Bronchial epithelial cell (primary cell): ENCODE results near the gene TNRC6A. TPM values are rescaled to one million over a fixed set of nuclear protein-coding genes. Genes with fewer than 3 reads are reported as not detected.

ENCODE experiments used
- DNase-seq: peaks from one replicate; pipeline ENCODE4 v3.0.0-alpha.2; 2010; ENCODE audit warnings: low read depth
- FAIRE-seq: peaks from 2 replicates; lab custom pipeline; 2011; peaks lifted over from hg19 to GRCh38; lab: Jason Lieb, UNC
- H3K27me3 ChIP-seq: 2 replicates; pipeline ENCODE4 v1.5.1; 2011; ENCODE audit warnings: low read length; ENCODE audit not compliant: control insufficient read depth, insufficient read depth
- H3K36me3 ChIP-seq: 2 replicates; pipeline ENCODE4 v1.5.1; 2011; ENCODE audit warnings: low read length; ENCODE audit not compliant: control insufficient read depth, insufficient read depth
- H3K4me3 ChIP-seq: 2 replicates; pipeline ENCODE4 v1.5.1; 2011; ENCODE audit warnings: mild to moderate bottlenecking, low read depth, low read length, control low read depth
- total RNA-seq: library from RNA; depleted of rRNA; stranded (reverse); fragments of >200 nt; gene quantifications from 2 replicates; pipeline ENCODE4 v1.2.1, GENCODE V29; 2014
- TF ChIP-seq, protein P1 (sequence below): IDR thresholded peaks from 2 replicates; pipeline ENCODE4 v1.5.1; 2011; ENCODE audit warnings: mild to moderate bottlenecking, moderate library complexity, low read length, control low read depth, inconsistent platforms; ENCODE audit not compliant: insufficient read depth, severe bottlenecking

TNRC6A gene
- total RNA-seq, 1 donor from 2014 or later: 14.2 TPM

DNA sequence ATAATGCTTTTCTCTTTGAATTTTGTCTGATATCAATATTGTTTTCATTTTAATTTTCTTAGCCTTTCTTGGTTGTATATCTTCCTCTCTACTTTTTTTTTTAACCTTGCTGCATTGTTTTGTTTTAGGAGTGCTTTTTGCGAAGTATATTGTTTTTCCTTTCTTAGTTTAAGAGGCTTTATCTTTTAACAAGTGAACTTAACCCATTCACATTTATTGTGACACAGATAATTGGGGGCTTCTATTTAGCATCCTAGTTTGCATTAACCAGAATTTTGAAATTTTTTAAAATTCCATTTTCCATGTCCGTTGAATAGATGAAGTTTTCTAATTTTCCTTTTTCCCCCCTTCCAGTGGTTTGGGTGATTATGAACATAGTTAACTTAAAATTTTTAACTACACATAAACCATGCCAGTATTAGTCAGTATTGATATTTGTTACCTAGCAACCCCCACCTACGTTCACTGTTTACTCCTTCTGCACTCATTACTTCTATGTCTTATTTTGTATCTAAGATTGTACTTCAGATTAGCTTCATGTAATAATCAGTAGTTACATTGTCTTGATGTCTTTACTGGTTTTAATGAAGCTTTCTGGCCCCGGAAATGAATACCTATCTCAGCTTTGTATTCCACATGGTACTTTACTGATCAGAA lies 44.4 kb downstream of the TNRC6A start:
- H3K36me3 ChIP-seq: peaks cover 9% of the 10 kb centered on the region
- DNase-seq (peak; percentile 10), FAIRE-seq (no peak)

DNA sequence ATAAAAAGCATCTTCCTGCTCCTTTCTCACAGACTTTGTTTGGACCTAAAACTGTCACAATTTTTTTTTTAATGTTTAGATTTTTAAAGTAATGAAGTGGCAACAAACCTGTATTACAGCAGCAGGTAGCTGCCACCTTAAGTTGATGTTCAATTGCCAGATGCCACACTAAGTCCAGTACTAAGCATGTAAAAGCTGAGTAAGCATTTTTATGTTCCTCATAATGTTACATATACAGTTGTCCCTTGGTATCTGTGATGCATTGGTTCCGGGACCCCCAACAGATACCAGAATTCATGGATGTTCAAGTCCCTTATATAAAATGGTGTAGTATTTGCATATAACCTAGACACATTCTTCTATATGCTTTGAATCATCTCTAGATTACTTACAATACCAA lies 45.1 kb downstream of the TNRC6A start:
- Histone ChIP-seq H3K36me3 (peaks cover 9% of the 10 kb centered on the region), H3K4me3 (no peak overlapping the region), H3K27me3 (no peaks in the 10 kb centered on the region)
- TF ChIP-seq, protein P1, sequence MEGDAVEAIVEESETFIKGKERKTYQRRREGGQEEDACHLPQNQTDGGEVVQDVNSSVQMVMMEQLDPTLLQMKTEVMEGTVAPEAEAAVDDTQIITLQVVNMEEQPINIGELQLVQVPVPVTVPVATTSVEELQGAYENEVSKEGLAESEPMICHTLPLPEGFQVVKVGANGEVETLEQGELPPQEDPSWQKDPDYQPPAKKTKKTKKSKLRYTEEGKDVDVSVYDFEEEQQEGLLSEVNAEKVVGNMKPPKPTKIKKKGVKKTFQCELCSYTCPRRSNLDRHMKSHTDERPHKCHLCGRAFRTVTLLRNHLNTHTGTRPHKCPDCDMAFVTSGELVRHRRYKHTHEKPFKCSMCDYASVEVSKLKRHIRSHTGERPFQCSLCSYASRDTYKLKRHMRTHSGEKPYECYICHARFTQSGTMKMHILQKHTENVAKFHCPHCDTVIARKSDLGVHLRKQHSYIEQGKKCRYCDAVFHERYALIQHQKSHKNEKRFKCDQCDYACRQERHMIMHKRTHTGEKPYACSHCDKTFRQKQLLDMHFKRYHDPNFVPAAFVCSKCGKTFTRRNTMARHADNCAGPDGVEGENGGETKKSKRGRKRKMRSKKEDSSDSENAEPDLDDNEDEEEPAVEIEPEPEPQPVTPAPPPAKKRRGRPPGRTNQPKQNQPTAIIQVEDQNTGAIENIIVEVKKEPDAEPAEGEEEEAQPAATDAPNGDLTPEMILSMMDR: no peak
- FAIRE-seq (no peak), DNase-seq (no peak)

More for the DNA sequence above, 44.4 kb downstream of the TNRC6A start:
- TF ChIP-seq, protein P1: no peak
- no peak overlapping the region for H3K4me3 ChIP-seq
- H3K27me3 ChIP-seq: no peaks in the 10 kb centered on the region

DNA sequence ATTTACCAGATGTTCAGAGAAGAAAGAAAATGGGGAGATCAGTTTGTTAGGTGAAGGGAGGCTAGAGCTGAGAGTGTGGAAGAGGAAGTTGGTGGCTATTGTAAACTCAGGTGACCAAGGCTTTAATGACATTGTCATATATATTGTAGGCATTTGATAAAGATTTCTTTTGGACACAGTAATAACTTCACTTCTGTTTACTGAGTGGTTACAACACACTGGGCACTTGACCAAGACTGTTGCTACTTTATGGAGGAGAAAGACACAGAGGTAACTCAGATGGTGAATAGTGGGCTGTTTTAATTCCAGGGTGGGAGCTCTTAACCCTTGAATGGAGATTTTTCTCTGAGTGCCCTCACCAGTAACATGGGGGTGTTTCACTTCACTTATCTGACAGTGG lies 46.0 kb downstream of the TNRC6A start:
- TF ChIP-seq, protein P1: no peak
- Histone ChIP-seq H3K27me3 (no peaks in the 10 kb centered on the region), H3K36me3 (peaks cover 12% of the 10 kb centered on the region), H3K4me3 (no peak overlapping the region)
- no peak for DNase-seq
- no peak for FAIRE-seq

DNA sequence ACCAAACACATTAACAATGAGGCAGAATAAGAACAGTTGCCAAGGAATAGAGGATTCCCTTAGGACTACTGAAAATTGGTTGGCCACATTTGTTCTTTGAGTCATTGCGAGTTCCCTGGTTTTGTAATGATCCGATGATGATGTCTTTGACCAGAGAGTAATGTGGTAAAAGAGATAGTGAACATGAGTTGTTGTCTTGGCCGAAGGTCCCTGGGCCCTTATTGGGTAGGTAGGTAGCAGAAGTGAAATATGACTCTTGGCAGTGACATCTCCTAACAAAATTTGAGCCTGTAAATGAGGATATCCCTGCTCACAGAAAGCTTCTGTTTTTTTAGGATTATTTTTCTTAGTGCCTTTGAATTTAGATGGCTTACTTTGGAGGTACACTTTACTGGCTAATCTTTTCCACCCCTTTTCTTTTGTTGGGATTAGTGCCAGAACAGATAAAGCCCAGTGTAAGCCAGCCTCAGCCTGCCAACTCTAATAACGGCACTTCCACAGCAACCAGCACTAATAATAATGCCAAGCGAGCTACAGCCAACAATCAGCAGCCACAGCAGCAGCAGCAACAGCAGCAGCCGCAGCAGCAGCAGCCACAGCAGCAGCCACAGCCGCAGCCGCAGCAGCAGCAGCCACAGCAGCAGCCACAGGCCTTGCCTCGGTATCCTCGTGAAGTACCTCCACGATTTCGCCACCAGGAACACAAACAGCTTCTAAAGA lies 47.2 kb downstream of the TNRC6A start:
- TF ChIP-seq, protein P1: no peak
- no peak for DNase-seq
- H3K36me3 ChIP-seq: peaks cover 14% of the 10 kb centered on the region
- no peak for FAIRE-seq
- H3K27me3 ChIP-seq: no peaks in the 10 kb centered on the region
- H3K4me3 ChIP-seq: no peak overlapping the region

DNA sequence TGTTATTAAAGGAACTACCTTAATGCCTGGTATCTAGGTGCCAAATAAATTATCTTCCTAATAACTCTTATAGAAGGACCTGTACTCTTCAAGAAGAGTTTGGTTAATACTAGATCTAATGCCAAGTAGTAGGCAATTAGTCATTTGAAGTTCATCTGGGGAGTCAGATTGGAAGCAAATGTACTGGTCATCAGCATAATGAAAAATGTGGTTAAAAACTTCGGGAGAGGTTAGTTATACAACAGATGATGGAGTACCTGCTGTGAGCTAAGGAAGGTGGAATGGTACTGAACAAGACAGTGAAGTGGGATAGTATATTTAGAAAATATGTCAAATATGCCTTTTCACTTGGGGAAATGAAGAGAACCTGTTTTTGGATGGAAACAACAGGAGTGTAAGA lies 49.2 kb downstream of the TNRC6A start:
- peaks cover 14% of the 10 kb centered on the region for H3K36me3 ChIP-seq
- FAIRE-seq (no peak), DNase-seq (no peak)
- TF ChIP-seq, protein P1: no peak
- H3K4me3 ChIP-seq: no peak overlapping the region
- H3K27me3 ChIP-seq: no peaks in the 10 kb centered on the region
